Measurements from ENCODE around the gene VDR.
A peak's percentile ranks its signal among the peaks of the same experiment; 100 is the strongest.

Gene VDR

DNA sequence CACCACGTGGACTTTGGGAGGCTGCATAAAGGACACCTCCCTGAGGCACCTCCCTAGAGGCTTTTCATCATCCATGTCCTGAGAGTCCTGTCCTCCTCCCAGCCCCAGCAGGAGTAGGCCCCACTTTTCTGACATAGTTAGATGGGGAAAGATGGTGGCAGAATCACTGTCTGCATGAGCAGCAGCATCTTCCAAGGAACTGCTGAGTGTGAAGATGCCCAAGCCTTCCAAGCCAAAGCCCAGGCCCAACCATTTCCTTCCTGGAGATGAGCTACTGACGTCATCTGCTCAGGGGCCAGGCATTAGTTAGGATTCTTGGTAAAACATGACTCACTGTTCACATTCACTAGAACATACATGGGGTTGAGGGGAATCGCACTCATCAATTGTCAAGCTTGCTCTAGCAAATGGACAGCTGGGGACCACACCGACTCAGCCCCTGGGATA lies 37.3 kb downstream of the VDR start:
- DNase-seq: peak; percentile 32

DNA sequence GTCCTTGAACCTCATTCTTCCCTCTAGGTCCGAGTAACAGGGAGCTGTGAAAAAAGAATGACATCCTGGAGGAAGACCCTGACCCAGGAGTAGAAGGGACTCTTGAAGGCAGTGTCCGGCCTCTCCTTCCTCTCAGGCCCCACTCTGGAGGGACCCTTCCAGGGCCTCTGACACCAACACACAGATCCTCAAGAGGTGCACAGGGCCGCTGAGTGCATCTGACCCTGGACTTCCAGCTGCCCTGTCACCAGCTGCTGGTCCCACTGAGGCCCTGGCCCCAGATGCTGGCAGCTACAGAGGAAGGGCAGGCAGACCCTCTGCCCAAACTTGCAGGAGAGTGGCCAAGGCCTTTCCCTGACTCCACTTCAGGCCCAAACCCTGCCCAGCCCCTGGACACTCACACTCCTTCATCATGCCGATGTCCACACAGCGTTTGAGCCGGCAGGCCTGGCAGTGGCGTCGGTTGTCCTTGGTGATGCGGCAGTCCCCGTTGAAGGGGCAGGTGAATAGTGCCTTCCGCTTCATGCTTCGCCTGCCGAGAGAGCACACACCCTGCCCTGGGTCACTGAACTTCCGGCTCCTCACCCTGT lies 40.1 kb downstream of the VDR start:
- DNase-seq: no peak

DNA sequence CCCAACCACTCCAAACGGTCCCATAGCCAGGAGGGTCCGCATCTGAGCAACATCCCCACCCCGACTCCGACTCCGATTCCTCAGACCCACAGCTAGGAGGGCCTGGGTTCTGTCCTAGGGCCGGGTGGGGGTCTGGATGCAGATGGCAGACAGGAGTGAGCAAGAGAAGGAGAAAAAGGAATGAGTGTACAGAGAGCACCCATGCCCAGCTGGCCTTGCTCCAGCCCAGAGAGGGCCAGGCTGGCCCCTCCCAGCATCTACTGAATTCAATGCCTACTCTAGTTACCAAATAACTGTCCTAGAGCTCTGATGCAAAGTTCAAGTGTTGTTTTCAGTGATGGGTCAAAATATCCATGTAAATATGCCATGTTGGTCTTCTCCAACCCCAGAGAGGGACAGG lies 40.8 kb downstream of the VDR start:
- no peak for DNase-seq

DNA sequence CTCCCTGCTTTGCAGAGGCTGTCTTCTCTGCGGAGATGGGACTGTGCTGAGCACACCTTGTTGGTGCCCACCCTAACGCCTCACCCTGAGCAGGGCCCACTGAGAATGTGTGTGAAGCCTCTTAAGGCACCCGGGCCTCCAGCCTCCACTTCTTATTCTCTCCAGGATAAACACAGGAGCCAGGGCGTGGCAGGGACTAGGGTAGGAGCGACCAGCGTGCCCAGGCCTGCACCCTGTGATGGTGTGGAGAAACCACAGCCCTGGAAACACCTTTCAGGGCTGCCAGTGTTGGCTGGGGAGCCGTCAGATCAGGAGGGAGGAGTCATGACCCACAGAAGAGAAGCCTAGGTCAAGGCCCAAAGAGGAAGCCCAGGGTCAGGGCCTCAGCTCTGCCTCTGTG lies 41.3 kb downstream of the VDR start:
- DNase-seq: no peak

DNA sequence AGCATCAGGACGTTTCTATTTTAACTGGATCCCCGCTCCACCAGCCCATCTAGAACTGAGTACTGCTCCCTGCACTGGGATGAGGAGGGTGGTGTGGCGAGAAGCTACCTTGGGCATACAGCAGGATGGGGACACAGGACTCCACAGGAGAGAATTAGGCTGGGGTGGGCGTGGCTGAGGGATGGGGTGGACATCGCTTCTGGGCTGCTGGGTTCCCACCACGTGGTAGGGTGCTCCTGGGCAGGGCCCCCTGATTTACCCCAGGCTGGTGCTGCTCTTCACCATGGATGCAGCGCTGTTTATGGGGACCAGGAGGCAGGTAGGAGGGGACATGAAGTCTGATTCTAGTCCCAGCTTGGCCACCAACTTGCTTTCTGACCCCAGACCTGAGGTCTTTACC lies 41.9 kb downstream of the VDR start:
- no peak for DNase-seq

DNA sequence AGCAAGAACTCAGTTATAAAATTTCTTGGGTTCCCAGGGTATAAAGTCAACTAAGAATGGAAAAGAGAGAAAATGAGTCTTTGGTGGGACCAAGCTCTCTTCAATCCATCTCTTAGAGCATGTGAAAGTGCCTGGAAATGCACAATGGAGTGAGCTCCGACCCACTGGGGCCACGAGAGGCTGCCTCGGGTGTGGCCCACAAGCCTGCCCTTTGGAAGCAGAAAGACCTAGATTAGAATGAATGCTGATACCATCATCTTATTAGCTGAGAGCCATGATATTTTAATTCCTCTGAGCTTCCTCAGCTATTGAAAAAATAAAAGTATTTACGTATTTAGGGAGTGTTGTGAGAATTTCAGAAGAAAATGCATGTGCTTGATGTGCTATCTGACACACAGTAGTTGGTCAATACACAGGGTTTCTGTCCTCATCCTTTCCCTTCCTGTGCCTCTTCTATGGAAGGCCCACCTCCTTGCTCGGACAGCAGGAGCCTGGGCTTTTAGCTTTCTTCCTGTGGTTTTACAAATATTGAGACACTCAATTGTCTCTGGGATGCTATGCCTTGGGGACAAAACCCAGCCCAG lies 42.5 kb downstream of the VDR start:
- no peak for DNase-seq

DNA sequence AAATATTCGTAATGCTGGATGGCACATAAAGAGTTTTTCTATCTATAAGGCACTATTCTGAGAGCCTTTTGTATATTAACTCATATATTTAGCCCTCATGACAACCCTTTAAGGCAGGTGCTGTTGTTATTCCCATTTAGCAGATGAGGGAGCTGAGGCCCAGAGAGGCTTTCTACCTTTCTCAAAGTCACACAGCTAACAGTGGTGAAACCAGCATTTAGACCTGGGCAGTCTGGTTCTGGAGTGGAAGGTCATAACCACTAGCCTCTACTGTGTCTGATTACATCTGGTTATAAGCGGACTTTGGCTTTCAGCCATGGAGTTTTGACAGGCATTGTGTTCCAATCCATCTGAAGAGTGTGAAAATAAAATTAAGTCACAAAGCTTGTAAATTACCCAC lies 43.9 kb downstream of the VDR start:
- no peak for DNase-seq

DNA sequence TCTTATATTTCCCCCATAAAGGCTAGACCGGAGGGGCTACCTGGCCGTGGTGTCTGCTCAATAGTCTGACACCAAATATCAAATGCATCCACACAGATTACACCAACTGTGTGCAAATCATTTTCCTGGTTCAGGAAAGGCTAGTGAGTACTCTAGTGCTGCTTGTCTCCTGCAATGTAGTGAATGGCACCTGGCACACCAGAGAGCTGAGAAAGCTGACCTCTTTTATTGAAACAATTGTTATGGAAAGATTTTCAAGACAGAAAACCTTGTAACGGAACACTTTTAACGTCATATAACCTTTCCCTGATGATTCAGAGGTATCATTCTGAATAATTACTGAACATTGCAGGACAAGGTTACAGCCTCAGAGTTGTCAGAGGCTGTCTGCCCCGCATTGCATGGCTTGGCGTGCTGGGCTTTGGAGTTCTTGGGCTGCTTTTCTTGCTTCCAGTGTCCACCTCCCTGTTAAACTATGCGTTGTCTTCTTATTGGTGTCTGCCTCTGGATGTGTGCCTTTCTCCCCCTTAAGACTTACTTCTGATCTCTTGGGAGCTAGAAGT lies 44.4 kb downstream of the VDR start:
- DNase-seq: peak; percentile 52

DNA sequence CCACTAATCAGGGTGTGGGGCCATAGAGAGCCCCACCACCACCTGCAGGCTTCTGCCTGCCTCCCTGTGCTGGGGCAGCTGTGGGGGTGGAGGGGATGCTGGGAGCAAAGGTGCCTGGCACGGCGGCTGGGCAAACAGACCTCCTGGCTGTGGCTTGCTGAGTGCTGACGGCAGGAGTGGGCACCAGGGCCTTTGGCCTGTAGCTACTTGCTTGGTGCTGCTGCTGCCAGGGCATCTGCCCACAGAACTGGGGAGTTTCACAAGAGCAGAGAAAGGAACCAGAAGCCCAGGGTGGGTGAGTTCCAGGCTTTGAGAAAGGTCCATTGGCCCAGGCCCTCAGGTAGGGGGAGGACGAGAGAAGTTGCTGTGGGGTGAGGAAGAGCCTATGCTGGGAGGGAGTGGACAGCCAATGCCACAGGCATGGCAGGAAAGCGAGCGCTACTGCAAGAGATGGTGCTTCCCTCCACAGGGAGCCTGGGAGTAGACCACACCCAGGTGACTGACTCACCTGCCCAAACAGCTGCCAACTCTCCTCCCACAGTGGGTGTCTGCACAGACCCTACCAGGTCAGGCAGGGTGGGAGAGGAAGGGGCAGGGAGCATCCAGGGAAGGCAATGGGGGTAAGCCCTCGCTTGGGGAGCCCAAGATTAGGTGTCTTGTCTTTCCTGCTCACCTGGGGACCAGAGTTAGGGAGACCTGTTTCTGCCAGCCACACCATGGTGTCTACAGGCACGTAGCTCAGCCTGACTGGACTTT lies 46.1 kb downstream of the VDR start:
- no peak for DNase-seq

DNA sequence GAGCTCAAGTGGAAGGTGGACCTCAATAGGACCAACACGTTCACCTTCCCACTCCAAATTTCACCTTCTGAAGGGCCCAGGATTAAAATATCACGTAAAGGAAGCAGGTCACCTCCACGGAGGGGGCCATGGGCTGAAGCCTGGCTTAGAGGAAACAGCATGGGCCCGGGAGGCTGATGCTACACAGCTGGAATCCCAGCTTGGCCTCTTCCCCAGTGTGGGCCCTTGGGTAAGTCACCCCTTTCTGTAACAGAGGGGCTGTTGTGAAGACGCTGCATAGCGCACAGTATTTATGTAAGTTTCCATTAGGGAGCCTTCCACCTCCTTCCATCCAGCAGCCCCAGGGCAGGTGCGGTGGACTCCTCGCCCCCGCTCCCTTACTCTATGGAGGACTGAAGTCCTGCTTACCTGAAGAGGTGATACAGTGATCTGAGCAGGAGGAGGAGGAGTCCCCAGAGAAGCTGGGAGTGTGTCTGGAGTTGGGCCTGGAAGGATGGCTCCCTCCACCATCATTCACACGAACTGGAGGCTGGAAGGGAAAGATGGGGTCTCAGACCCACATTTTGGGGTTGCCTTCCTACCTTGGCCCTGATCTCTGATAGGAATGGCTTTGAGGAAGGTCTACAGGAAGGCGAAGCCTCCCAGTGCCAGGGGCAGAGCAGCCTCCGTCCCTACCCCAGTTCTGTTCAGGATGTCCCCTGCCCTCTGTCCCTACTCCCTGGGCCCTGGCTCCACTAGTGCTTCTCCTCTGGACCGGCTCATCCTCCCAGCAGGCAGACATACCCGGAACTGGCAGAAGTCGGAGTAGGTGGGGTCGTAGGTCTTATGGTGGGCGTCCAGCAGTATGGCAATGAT lies 47.8 kb downstream of the VDR start:
- no peak for DNase-seq

DNA sequence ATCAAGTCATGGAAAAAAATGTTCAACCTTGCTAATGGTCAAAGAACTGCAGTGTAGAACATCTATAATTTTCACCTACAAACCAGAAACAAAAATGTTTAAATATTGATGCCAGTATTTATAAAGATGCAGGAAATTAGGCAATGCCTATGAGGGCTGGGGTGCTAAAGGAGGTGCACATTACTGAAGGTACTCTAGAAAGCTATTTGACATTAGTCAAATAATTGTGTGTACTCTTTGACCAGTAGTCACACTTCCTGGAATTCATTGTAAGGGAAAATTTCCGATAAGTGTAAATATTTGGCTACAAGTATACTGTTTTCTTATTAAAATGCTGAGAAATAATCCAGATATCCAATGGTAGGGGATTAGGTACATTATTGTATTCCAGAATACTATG lies 48.7 kb downstream of the VDR start:
- no peak for DNase-seq

DNA sequence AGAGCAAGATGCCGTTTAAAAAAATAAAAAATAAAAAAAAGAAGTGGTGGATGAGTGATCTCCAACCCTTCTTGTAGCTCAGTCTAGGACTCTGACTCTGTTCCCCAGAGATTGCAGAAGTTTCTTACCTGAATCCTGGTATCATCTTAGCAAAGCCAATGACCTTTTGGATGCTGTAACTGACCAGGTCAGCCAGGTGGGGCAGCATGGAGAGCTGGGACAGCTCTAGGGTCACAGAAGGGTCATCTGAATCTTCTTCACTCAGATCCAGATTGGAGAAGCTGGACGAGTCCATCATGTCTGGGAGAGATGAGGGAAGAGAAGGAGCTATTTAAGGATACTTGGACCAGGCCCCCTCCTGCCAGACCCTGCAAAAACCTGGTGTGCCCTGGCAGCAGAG lies 49.3 kb downstream of the VDR start:
- DNase-seq: no peak

DNA sequence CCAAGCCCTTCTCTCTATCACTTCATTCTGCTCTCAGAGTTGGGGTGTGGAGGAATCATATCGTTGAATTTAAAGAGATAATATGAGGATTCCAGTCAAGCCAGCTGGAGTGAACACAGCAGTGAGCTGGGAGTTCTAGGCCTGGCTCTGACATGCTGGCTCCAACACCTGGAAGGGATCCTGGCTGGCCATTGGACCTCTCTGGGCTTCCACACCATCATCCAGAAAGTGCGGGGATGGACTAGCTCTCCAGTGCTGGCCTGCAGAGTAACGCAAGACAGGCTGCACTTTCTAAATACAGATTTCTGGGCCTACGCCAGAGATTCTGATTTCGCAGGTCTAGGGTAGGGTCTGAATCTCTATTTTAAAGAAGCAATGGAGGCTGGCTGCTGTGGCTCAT lies 50.3 kb downstream of the VDR start:
- DNase-seq: no peak

DNA sequence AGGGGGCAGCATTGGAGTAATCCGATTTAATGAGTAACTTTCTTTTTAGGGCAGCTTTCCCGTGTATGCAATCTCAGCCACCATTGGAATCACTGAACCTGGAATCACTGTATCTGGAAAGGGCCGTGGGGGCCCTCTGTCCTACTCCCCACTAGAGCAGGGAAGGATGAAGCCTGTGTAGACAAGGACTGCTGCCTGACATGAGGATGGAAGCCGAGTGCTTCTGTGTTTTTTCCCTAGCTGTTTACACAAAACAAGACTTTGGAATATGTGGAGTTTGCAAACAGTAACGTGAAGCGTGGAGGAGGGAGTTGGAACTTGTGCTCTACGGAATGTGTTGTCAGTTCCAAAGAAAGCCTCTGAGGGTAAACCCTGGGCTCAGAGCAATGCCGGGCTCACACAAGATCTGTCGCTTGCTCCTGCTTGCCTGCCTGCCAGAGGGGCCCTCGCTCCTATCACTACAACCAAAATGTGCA lies 52.7 kb downstream of the VDR start:
- DNase-seq: no peak

DNA sequence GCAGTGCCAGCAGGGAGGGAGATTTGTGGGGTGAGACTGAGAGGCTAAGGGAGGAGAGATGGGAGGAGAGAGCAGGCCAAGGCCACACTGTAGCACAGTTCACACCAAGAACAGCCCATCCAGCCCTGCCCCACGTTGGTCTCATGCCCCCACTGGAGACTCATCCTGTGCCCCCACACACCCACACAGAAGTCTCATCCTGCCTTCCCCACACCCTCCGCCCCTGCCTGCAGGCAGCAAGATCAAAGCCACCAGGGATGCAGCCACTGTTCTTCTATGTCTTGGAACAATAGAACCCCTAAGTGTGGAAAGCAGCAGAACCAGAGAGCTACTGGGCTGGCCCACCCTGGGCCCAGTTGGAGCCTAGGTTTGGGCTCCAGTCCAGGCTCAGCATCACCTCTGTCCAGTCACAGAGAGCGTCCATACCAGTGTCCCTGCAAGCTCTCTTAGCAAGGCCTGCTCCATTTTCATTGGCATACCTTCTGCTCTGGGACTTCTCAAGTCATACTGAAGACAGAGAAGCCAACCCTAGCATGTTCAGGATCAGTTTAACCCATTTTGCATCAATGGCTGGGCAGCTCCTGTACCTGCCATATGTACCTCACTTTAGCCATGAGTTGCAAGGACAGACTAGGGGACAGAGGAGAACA lies 53.4 kb downstream of the VDR start:
- DNase-seq: no peak

DNA sequence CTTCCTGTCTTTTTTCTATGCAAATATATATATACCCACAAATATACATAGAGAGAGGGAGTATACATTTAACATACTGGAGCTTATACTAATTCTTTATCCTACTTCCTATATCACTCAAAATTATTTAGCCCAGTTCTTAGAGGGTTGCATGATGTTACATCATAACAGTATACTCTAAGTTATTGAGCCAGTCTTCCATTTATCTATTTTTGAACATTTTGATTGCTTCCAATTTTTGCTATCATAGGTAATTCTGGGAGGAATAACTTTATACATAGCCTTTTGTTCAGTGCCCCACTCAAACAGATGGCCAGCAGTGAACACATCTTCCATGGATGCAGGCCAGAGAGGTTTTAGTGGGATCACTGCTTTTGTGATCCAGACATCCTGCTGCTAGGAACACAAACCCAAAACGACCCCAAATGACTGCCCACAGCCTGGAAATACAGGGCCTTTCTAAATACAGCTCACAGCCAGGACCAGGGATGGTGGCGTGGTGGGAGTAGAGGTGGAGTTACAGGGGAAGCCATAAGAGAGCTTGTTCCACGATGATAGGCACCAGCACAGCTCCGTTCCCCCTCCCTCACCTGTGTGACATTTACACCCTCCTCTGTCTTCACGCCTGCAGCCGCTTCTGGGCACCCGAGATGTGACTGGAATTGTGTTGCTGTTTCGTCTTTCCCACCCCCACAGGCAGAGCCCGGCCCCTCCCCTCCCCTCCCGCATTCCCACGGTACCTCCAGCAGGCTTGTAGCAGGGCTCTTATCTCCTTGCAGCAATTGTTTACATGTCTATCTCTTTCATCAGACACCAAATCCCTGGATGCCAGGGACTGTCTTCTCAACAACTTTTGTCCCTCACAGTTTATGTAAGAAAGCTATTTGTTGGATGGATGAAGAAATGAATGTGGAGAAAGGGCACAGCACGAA lies 54.4 kb downstream of the VDR start:
- no peak for DNase-seq

DNA sequence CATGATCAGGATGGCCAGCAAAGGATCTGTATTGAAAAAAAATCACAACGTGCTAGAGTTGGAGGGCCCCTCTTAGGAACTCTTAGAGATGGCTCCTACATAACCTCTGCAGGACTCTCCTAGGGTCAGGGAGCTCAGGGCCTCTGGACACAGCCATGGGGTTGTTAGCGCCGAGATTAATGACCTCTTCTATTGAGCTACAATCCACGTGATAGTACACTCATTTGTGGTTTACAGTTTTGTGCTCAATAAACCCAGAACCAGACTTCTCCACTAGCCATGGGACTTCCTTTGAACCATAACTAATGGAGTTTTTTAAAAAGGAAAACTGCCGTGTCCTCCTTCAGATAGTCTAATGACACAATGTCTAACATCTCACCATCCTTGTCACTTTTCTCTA lies 55.5 kb downstream of the VDR start:
- DNase-seq: no peak

DNA sequence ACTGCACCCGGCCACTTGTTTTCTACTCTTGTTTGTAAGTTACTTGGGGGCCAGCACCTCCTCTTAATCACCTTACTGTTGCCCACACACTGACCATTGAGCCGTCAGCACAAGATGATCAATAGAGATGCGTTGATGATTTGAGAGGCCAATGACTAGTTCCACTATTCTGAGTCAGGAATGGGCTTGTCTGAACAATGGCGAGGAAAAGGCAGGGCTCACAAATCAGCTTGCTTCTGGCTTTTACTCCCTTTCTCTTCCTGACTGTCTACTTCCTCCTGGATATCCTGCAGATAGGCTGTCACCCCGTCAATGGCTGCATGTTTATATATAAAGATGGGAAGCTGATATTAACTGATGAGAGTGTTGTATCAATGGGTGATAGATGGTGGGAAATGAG lies 55.9 kb downstream of the VDR start:
- no peak for DNase-seq

DNA sequence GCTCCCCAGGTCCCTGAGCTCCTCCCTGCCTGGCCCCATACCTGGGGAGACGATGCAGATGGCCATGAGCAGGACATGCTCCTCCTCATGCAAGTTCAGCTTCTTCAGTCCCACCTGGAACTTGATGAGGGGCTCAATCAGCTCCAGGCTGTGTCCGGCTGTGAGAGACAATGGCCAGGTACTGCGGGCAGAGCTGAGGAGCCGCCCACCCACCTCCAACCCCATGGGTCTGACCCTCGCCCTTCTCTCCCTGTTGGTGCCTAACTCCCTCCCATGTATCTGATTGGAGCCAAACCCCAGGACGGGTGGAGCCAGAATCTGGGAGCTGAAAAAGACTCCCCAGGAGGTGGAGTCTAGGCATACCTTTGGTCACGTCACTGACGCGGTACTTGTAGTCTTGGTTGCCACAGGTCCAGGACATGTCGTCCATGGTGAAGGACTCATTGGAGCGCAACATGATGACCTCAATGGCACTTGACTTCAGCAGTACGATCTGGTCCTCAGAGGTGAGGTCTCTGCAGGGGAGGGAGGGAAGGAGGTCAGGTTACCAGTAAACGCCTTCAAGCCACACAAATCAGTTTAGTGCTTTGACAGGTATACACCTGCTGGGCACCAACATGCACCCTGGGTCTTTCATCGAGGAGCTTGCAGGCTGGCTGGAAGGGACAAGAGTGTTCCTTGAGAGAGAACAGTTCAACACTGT lies 58.3 kb downstream of the VDR start:
- DNase-seq: no peak

DNA sequence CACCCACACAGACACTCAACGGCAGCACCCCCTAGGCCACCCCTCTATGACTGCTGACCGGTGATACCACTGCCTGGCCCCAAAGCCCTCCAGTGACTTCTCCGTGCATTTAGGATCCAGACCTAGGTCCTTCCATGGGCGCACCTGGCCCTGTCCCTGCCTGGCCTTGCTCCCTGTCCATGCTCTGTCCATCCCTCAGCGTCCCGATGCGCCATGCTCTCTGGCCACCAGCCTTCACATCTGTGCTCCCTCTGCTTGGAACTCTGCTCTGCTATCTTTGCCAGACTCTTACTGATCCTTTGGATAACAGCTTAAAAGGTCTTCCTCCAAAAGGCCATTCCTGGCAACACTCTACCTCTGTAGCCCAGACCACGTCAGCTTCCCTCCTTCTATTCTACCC lies 59.7 kb downstream of the VDR start:
- DNase-seq: no peak
